MCF 10A (cell line): ENCODE results near the gene CA12. TPM values are rescaled to one million over a fixed set of nuclear protein-coding genes. Genes with fewer than 3 reads are reported as not detected.

Source experiments
- BruUV-seq: library from RNA; stranded (reverse); fragments of 400-500 nt; replicated peaks from 2 replicates; lab custom pipeline; 2021; lab: Mats Ljungman, UMichigan
- CTCF ChIA-PET: fragments of 300-600 bp; sonication (Branson Sonifier 250); formaldehyde crosslinking; extraction: SDS; loops from one replicate; lab custom pipeline; 2021; ENCODE audit warnings: antibody characterized with exemption, inconsistent platforms; lab: Yijun Ruan, JAX
- POLR2A ChIA-PET: fragments of 300-600, 350-650 bp; sonication (Branson Sonifier 250); formaldehyde crosslinking; extraction: SDS; loops from one replicate; lab custom pipeline; 2020; ENCODE audit warnings: antibody characterized with exemption, inconsistent platforms; lab: Yijun Ruan, JAX
- DNase-seq: peaks from one replicate; pipeline ENCODE4 v3.0.0-alpha.2; 2018; ENCODE audit not compliant: unreplicated experiment
- H3K27ac Mint-ChIP-seq: one replicate; pipeline ENCODE4 v1.8.0; 2022; ENCODE audit warnings: mild to moderate bottlenecking, low read depth, mixed read lengths; ENCODE audit not compliant: unreplicated experiment
- H3K27me3 Mint-ChIP-seq: one replicate; pipeline ENCODE4 v1.8.0; 2022; ENCODE audit warnings: mixed read lengths; ENCODE audit not compliant: insufficient read depth, unreplicated experiment
- H3K36me3 Mint-ChIP-seq: one replicate; pipeline ENCODE4 v1.8.0; 2022; ENCODE audit warnings: mild to moderate bottlenecking, moderate library complexity, mixed read lengths; ENCODE audit not compliant: insufficient read depth, unreplicated experiment
- H3K4me1 Mint-ChIP-seq: one replicate; pipeline ENCODE4 v1.8.0; 2022; ENCODE audit warnings: mixed read lengths; ENCODE audit not compliant: insufficient read depth, unreplicated experiment
- H3K4me3 Mint-ChIP-seq: one replicate; pipeline ENCODE4 v1.8.0; 2022; ENCODE audit warnings: mild to moderate bottlenecking, moderate library complexity, mixed read lengths; ENCODE audit not compliant: unreplicated experiment
- H3K9me3 Mint-ChIP-seq: one replicate; pipeline ENCODE4 v1.8.0; 2022; ENCODE audit warnings: mixed read lengths; ENCODE audit not compliant: unreplicated experiment
- CTCF ChIP-seq: fragments of 200-600 bp; IDR thresholded peaks from one replicate; pipeline ENCODE4 v1.8.0; 2022; ENCODE audit warnings: antibody characterized with exemption, mild to moderate bottlenecking; ENCODE audit not compliant: unreplicated experiment
- intact Hi-C: fragments of 100-400 bp; cut with micrococcal nuclease; formaldehyde crosslinking; loops from 2 replicates; pipeline ENCODE4 v1.14.1; 2022
- total RNA-seq: library from RNA; stranded (reverse); gene quantifications from 2 replicates; pipeline ENCODE4 v1.2.3, GENCODE V29; 2022

Gene CA12
- total RNA-seq, 1 experiment from 2014 or later: 19.6 TPM

- no peaks in the 10 kb centered on the region for H3K9me3 Mint-ChIP-seq
- TF ChIP-seq CTCF: no peak
- no peaks in the 10 kb centered on the region for H3K27me3 Mint-ChIP-seq
- no peak overlapping the region for H3K27ac Mint-ChIP-seq
- DNase-seq: no peak
- no TSS peak for BruUV-seq
- H3K4me1 Mint-ChIP-seq: no peaks in the 10 kb centered on the region
- intact Hi-C loops: no loop called here
- H3K36me3 Mint-ChIP-seq: no peaks in the 10 kb centered on the region
- POLR2A ChIA-PET: interaction anchor here (1.3 kb wide), 1 partner anchor 14 kb away, joined by 3 read pairs; no protein-coding TSS in a partner anchor
- CTCF ChIA-PET: no interaction called here
- H3K4me3 Mint-ChIP-seq: no peak overlapping the region
These were observed 69.4 kb downstream of the CA12 start for GRCh38 chr15:63312286-63312685.

GRCh38 chr15:63310646-63311045 is 71.0 kb downstream of the CA12 start:
- no TSS peak for BruUV-seq
- no peak for DNase-seq
- intact Hi-C loops: no loop called here
- Mint-ChIP-seq H3K27ac (no peak overlapping the region), H3K4me3 (no peak overlapping the region), H3K27me3 (no peaks in the 10 kb centered on the region), H3K9me3 (no peaks in the 10 kb centered on the region), H3K36me3 (peaks cover 6% of the 10 kb centered on the region), H3K4me1 (no peaks in the 10 kb centered on the region)
- CTCF ChIA-PET: interaction anchor here (0.6 to 1.6 kb wide), 6 partner anchors 9 to 762 kb away, joined by 3 to 5 read pairs (median 3); no protein-coding TSS in a partner anchor
- TF ChIP-seq CTCF: no peak
- POLR2A ChIA-PET: interaction anchor here (0.7 to 0.9 kb wide), 2 partner anchors 9 to 10 kb away, joined by 3 to 6 read pairs; no protein-coding TSS in a partner anchor

- Mint-ChIP-seq H3K4me1 (no peaks in the 10 kb centered on the region), H3K36me3 (peaks cover 6% of the 10 kb centered on the region), H3K9me3 (no peaks in the 10 kb centered on the region), H3K27me3 (no peaks in the 10 kb centered on the region), H3K4me3 (no peak overlapping the region), H3K27ac (no peak overlapping the region)
- ChIA-PET POLR2A (no interaction called here), CTCF (no interaction called here)
- intact Hi-C loops: no loop called here
- TF ChIP-seq CTCF: no peak
- DNase-seq: no peak
- no TSS peak for BruUV-seq
These were observed 72.7 kb downstream of the CA12 start for GRCh38 chr15:63308947-63309346.

- H3K36me3 Mint-ChIP-seq: peaks cover 6% of the 10 kb centered on the region
- DNase-seq: no peak
- ChIA-PET POLR2A (interaction anchor here (0.9 to 1.2 kb wide), 2 partner anchors 61 to 189 kb away, joined by 3 read pairs; no protein-coding TSS in a partner anchor), CTCF (interaction anchor here (0.6 kb wide), 1 partner anchor 446 kb away, joined by 6 read pairs; no protein-coding TSS in a partner anchor)
- H3K27ac Mint-ChIP-seq: no peak overlapping the region
- H3K4me3 Mint-ChIP-seq: no peak overlapping the region
- no peaks in the 10 kb centered on the region for H3K9me3 Mint-ChIP-seq
- no TSS peak for BruUV-seq
- no peaks in the 10 kb centered on the region for H3K27me3 Mint-ChIP-seq
- no peaks in the 10 kb centered on the region for H3K4me1 Mint-ChIP-seq
- TF ChIP-seq CTCF: no peak
- intact Hi-C loops: no loop called here
These were observed 73.2 kb downstream of the CA12 start for GRCh38 chr15:63308491-63308890.
